GM19438 (cell line): Measurements from ENCODE around the gene DHRSX.
"Not testable (repeated sequence)": the region's sequence is repeated elsewhere in the genome, so short reads cannot be mapped to it uniquely, and the experiment has no call there.

Experiments
- ATAC-seq: cut with Tn5 transposase; IDR thresholded peaks from one replicate; pipeline ENCODE4 v1.9.1; 2021; ENCODE audit warnings: low read depth; ENCODE audit not compliant: unreplicated experiment

DHRSX gene

GRCh38 chrX:2282490-2283090 is 218.2 kb downstream of the DHRSX start:
- ATAC-seq: no peak

- no peak for ATAC-seq
These were observed 228.4 kb downstream of the DHRSX start for GRCh38 chrX:2272337-2272736.

- not testable (repeated sequence) for ATAC-seq
These were observed 229.2 kb downstream of the DHRSX start for GRCh38 chrX:2271595-2271994.

GRCh38 chrX:2270783-2271182 is 230.0 kb downstream of the DHRSX start:
- not testable (repeated sequence) for ATAC-seq

GRCh38 chrX:2267890-2268289 is 232.9 kb downstream of the DHRSX start:
- ATAC-seq: no peak

GRCh38 chrX:2266445-2267349 is 234.1 kb downstream of the DHRSX start:
- no peak for ATAC-seq

GRCh38 chrX:2265658-2266444 is 234.9 kb downstream of the DHRSX start:
- not testable (repeated sequence) for ATAC-seq

GRCh38 chrX:2264179-2265030 is 236.4 kb downstream of the DHRSX start:
- ATAC-seq: no peak

GRCh38 chrX:2263203-2263602 is 237.6 kb downstream of the DHRSX start:
- no peak for ATAC-seq

GRCh38 chrX:2262668-2263055 is 238.1 kb downstream of the DHRSX start:
- no peak for ATAC-seq

GRCh38 chrX:2261831-2262667 is 238.7 kb downstream of the DHRSX start:
- ATAC-seq: no peak

GRCh38 chrX:2252331-2253065 is 248.3 kb downstream of the DHRSX start:
- no peak for ATAC-seq

GRCh38 chrX:2251211-2251610 is 249.6 kb downstream of the DHRSX start:
- no peak for ATAC-seq

GRCh38 chrX:2243913-2244460 is 256.8 kb downstream of the DHRSX start:
- no peak for ATAC-seq

- ATAC-seq: no peak
These were observed 257.8 kb downstream of the DHRSX start for GRCh38 chrX:2242980-2243379.

GRCh38 chrX:2242326-2242725 is 258.4 kb downstream of the DHRSX start:
- ATAC-seq: no peak

GRCh38 chrX:2241496-2241895 is 259.3 kb downstream of the DHRSX start:
- not testable (repeated sequence) for ATAC-seq

GRCh38 chrX:2240761-2241160 is 260.0 kb downstream of the DHRSX start:
- not testable (repeated sequence) for ATAC-seq
